GM19351 (cell line): ENCODE measurements around the gene RBM6.

ENCODE experiments used
- ATAC-seq: cut with Tn5 transposase; IDR thresholded peaks from one replicate; pipeline ENCODE4 v1.9.1; 2021; ENCODE audit warnings: mild to moderate bottlenecking, moderate library complexity; ENCODE audit not compliant: unreplicated experiment

Gene RBM6

DNA sequence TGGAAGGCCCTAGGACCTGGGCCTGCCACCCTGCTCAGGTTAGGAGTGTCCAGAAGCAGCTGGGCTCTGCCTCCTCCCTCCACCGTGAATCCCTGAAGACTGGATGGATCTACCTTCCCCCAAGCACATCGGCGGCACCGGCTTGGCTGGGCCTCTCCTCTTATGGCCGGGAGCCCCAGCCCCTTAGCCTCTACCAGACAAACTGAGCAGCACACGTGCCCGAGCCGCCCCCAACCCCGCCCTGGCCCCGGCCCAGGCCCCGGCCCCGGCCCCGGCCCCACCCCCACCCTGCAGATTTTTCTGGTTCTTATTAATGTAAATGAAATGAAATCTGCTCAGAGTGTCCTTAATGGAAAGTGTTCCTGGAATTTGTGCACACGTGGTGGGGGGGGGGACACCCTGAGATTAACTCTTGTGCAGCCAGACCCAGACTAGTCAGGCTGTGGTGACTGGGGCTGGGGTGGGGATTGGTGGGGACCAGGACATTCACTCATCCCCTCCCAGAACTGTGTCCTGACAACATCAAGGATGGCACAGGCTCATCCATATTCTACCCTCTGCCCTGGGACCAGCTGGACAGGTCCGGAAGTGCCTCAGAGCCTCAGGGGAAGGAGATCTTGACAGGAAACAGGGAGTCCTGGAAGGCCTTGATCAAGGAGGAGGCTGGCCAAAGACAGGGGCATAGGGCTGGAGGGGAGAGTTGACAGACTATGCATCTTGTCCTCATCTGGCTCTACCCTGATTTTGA is 184.3 kb downstream of the RBM6 start:
- ATAC-seq = no peak

DNA sequence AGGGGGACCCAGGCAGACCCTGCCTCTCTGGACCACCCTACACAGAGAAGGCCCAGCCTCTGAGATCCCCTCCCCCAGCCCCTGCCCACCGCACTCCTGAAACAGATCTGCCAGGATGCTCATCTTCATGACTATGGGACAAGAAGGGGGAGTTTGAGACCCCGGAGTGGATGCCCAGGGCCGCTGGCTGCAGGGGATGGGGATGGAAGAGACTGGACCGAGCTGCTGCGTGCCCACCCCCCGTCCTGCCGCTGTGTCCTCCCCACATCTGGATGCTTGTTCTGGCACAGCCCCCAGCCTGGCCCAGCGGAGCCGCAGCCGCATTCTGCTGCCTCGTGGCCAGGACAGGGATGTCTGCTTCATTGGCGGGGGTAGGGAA is 184.8 kb downstream of the RBM6 start:
- no peak for ATAC-seq

DNA sequence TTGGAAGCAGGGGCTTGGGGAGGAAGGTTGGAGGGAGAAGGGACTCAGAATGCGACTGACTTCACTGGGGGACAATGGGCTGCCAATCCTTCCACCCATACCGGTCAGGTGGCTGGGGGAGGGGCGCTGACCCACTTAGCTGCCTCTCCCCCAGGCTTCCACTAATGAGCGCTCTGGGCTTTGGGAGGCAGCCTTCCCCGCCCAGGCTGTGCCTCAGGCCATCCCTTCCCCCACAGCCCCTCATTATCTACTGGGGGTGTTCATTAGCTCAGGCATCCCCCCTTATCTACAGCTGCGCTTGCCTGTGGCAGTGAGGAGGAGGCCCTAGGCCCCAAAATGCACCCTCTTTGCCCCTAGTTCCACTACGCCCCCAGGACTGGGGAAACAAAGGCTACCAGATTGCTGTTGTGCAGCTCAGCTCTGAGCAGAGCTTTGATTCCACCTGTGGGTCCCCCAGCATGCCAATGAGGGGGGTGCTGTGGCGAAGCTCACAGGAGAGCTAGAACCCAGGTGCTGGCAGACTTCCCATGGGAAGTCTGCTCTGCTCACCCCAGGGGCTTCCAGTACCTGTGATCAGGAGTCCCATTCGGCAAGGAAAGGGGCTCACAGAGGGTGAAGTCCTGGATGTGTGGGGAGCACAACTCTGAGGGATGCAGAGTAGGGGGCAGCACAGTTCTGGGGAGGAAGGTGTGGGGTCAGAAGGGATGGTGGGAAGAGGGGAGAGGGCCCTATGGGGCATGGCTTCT is 185.8 kb downstream of the RBM6 start:
- ATAC-seq = no peak

DNA sequence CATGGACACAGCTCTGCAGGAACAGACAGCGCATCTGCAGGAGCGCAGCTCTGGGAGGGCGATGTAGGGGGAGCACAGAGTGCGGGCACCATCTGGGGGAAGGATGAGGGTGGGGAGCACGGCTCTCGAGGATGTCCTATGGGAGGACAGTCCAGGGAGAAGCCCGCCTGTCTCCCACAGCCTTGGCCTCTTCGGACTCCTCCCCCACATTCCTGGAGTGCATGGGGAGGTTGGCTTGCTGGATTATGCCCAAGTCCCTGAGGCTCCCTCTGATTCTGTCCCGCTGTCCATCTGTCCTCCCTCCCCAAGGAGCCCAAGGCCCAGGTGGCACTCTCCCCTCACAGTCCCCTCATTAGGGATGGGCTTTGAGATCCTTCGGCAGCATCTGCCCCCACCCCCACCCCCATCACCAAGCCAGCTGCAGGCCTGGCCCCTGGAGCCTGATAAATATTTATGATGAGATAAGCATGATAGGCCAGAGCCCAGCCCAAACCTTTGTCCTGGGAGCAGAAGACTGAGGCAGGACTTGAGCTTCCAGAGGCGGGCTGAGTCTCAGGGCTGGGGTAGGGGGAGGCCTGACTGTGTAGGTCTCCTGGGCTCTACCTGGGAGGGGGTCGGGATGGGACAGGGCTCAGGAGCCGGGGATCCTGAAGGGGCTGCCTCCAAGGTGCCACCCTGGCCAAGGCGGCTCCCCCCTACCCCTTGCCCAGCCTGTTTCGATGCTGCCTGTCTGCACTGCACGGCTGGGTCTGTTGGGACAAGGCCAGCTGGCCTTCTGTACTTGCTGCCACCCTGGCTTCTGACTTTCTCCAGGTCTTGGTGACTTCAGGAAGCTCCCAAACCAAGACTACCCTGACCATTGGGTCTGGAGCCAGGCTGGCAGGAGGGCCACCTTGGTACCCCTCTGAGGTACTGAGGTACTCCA is 186.6 kb downstream of the RBM6 start:
- no peak for ATAC-seq
